Tibial artery (tissue), 4 donors: ENCODE measurements around the gene SNRPB.

Experiments
- DNase-seq, 2 donors: peaks; one replicate each; pipeline ENCODE4 v3.0.0-alpha.2; 2019
- H3K27ac ChIP-seq, 2 donors: fragments of 200-600 bp; sonication (generic) in 1 of 2; 1 replicate in 1 of 2; 2 replicates in 1 of 2; pipeline ENCODE4 v1.5.1; 2018 to 2019; ENCODE audit warnings: mild to moderate bottlenecking in 1 of 2
- H3K27me3 ChIP-seq, 2 donors: fragments of 200-600 bp; sonication (generic) in 1 of 2; one replicate each; pipeline versions ENCODE4 v1.5.1 to v1.6.0; 2016 to 2019
- H3K36me3 ChIP-seq, 3 donors: fragments of 200-600 bp; sonication (generic) in 2 of 3; one replicate each; pipeline ENCODE4 v1.5.1; 2016 to 2019; ENCODE audit warnings: mild to moderate bottlenecking in 2 of 3
- H3K4me1 ChIP-seq, 4 donors: fragments of 200-600 bp; sonication (generic) in 2 of 4; 1 replicate in 3 of 4; 2 replicates in 1 of 4; pipeline ENCODE4 v1.5.1; 2016 to 2019
- H3K4me3 ChIP-seq, 2 donors: fragments of 200-600 bp; sonication (generic) in 1 of 2; 1 replicate in 1 of 2; 2 replicates in 1 of 2; pipeline ENCODE4 v1.5.1; 2018 to 2019; ENCODE audit warnings: mild to moderate bottlenecking in 2 of 2
- H3K9me3 ChIP-seq, 3 donors: fragments of 200-600 bp; sonication (generic) in 1 of 3; one replicate each; pipeline ENCODE4 v1.5.1; 2016 to 2019
- intact Hi-C: fragments of 100-400 bp; cut with DNase I; formaldehyde crosslinking; loops from one replicate; pipeline ENCODE4 v1.15.0; 2023; ENCODE audit warnings: low total_unique reads
- TF ChIP-seq, protein P1 (sequence below), 2 experiments: fragments of 200-600 bp in 1 of 2; fragments of 450-650 bp in 1 of 2; IDR thresholded peaks; one replicate each; pipeline ENCODE4 v1.5.1; 2017 to 2019; ENCODE audit warnings: antibody characterized with exemption in 2 of 2, mild to moderate bottlenecking in 1 of 2, moderate library complexity in 1 of 2

SNRPB gene

DNA sequence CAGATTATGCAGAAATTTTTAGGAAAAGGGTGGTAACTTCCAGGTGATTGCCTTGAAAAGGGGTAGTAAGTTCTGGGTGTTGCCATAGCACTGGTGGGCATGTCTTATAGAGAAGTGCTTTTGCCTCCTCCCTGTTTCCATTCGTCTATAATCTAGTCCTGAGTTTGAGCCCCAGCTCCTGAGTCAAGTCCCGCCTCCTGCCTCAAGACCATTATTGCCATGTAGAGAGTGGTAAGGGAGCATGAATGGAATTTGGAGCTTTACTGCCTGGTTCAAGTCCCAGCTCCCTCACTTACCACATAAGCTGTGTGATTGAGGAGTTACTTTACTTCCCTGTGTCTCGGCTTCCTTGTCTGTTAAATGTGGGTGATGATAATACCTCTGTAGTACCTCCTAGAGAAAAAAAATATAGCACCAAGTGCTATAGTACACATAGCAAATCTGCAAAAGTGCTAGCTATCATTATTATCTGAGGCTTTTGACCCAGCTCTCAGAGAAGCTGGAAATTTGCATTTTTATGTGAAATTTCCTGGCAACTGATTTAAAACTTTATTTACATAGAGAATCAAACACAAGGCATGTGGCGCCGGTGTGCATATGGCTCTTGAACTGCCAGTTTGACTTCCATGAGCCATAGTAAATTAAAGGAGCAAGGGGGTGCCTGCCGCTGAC is 53.9 kb downstream of the SNRPB start:
- Histone ChIP-seq H3K27me3 (no peaks in the 10 kb centered on the region), H3K4me1 (no peaks in the 10 kb centered on the region), H3K9me3 (no peaks in the 10 kb centered on the region), H3K36me3 (no peaks in the 10 kb centered on the region), H3K4me3 (no peak overlapping the region), H3K27ac (no peak overlapping the region)
- intact Hi-C loops, result no loop called here
- DNase-seq, result no peak
- TF ChIP-seq, protein P1, sequence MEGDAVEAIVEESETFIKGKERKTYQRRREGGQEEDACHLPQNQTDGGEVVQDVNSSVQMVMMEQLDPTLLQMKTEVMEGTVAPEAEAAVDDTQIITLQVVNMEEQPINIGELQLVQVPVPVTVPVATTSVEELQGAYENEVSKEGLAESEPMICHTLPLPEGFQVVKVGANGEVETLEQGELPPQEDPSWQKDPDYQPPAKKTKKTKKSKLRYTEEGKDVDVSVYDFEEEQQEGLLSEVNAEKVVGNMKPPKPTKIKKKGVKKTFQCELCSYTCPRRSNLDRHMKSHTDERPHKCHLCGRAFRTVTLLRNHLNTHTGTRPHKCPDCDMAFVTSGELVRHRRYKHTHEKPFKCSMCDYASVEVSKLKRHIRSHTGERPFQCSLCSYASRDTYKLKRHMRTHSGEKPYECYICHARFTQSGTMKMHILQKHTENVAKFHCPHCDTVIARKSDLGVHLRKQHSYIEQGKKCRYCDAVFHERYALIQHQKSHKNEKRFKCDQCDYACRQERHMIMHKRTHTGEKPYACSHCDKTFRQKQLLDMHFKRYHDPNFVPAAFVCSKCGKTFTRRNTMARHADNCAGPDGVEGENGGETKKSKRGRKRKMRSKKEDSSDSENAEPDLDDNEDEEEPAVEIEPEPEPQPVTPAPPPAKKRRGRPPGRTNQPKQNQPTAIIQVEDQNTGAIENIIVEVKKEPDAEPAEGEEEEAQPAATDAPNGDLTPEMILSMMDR (IDR thresholded peaks at IDR 0.05), result no peak
